GM18502 (cell line): Measurements from ENCODE around the gene ZDHHC6.
"Not testable (repeated sequence)": the region's sequence is repeated elsewhere in the genome, so short reads cannot be mapped to it uniquely, and the experiment has no call there.

Source experiments
- ATAC-seq: cut with Tn5 transposase; IDR thresholded peaks from one replicate; pipeline ENCODE4 v1.9.1; 2021; ENCODE audit warnings: mild to moderate bottlenecking; ENCODE audit not compliant: unreplicated experiment, poor library complexity

ZDHHC6 gene

DNA sequence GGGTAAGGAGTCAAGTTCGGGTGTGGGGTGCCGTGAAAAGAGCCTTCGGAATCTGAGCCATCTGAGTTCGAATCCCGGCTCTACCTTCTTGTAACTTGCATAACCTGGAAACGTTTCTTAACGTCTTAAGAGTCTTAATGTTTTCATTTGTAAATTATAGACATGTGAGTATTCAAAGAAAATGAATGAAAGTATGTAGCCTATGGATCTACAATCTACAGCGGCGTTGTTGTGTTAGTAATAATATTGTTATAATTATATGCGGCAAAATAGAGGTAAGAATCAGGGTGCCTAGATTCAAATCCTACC is 860 bp upstream of the ZDHHC6 start:
- ATAC-seq = no peak

GRCh38 chr10:112446055-112446854 is 459 bp downstream of the ZDHHC6 start:
- no peak for ATAC-seq

- ATAC-seq = no peak
Observed at GRCh38 chr10:112442063-112442462, 4.7 kb downstream of the ZDHHC6 start.

DNA sequence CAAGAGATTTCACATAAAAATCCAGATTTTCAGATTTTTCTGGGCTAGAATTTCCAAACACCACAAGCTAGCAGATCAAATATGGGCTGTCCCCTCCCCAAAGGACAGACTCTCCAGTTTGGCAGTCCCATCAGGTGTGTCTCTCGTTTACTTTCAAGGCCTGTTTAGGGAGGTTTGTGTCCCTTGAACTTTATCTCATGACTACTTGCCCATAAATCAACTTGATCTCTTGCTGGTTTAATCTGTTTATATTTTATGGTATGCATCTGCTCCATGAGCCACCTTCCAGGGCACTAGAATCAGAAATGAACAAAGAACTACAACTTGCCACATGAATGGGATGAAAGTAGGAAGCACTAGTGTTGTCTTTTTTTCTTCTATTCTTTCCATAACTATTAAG is 5.2 kb downstream of the ZDHHC6 start:
- ATAC-seq = no peak

DNA sequence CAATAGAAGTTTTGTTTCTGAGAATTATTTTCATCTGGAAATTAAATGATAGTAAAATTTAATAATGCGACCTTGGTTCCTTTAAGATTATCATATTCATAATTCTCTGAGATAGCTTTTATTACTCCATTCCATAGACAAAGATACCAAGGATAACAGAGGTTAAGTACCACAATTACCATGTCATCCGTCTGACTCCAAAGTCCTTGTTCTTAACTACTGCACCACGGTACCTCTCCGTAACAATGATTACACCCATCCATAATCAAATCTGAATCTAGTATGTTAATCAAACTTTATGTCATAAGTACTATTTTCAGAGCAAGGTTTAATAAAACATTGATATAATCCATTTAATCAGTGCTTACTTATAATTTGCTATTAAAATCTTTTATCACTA is 8.4 kb downstream of the ZDHHC6 start:
- ATAC-seq = no peak

DNA sequence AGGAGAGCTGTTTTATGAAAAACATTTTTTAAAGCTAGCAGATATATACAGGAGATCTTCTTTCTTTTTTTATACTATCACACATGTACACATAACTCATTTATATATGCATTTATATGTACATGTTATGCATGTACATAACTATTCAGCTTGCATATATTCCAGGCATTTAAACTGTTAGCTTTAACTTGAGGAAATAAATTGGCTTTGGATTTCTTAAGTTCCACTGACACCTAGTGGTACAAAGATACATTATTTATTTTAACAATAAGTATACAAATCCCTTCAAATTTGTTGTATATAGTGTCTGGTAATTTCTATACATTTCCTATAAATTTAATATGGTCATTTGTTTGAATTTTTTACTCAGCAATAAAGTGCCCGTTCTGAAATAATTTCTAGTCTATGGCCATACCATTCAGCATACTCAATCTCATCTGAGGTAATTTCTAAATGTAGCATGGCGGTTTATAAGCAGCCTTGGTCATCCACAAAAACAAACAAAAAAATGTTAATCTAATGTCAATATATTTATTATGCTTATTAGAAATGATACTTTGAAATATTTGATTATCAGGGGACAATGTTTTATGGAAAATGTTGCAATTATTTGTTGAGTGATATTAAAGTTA is 11.6 kb downstream of the ZDHHC6 start:
- no peak for ATAC-seq

- ATAC-seq = no peak
Observed at GRCh38 chr10:112433136-112433535, 13.6 kb downstream of the ZDHHC6 start.

GRCh38 chr10:112429654-112430230 is 17.0 kb downstream of the ZDHHC6 start:
- no peak for ATAC-seq

DNA sequence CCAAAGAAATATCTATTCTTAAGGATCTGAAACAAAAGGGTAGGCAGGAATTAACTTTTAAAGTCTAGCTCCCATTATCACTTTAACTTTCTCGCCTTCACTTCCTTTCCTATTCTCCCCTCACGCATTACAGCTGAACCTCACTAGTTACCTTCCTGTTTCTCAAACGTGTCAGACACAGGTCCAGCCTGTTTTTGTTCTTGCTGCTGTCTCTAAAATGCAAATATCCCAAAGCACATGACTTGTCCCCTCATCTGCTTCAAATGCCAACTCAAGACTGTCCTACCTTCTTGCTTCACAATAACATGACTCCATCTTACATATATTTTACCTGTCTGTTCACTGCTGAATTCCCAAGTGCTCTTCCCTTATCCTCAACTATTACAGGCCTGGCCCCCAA is 17.6 kb downstream of the ZDHHC6 start:
- peak; percentile 48 for ATAC-seq

DNA sequence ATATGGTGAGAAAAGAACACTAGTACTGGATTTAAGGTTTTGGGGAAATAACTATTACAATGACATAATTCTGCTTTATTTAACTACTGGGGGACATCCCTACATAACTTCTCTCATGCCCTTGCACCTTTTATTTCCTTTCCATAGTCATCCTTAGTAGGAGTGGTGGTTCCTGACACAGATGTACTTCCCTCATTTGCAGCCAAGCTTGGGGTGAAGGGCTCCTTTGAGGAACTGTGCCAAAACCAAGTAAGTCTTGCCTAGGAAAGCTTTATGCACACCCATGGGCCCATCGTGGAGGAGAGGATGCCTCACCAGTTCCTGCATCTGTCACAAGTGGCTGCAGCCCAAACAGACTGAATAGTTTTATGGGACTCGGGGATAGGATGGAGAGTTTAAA is 20.6 kb downstream of the ZDHHC6 start:
- no peak for ATAC-seq

DNA sequence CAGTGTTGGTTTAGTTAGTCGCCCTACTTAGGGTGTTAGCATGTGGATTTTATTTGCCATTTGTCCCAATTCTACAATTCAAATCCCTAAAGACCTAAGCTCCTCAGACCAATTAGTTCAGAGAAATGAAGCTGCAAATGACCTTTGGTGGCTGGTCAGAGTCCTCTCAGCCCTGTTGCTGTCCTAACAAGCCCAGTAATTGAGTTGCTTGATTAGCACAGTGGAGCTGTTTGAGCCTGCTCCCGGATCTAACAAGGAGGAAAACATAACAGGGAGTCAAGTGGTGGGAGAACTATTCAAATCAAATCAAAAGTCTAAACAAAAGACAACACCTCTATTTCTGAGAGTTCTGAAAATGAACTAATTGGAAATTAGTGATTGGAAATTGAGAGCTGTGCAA is 22.1 kb downstream of the ZDHHC6 start:
- ATAC-seq = no peak

DNA sequence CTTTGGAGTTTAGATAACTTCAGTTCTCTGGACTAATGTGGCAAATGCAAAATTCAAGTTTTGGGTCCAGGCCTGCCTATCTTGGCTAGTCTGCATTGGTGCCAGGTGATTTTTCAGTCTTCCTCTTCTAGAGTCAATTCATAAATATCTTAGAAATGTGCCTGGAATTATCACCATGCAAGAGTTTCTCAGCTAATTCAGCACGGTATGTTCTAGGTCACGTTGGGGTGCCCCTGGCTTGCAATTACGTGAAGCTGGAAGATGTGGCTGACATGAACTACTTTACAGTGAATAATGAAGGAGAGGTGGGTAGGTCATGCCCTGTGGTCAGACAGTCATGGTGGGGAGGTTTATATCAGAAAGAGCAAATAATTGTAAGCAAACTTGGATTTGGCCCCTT is 25.0 kb downstream of the ZDHHC6 start:
- no peak for ATAC-seq

DNA sequence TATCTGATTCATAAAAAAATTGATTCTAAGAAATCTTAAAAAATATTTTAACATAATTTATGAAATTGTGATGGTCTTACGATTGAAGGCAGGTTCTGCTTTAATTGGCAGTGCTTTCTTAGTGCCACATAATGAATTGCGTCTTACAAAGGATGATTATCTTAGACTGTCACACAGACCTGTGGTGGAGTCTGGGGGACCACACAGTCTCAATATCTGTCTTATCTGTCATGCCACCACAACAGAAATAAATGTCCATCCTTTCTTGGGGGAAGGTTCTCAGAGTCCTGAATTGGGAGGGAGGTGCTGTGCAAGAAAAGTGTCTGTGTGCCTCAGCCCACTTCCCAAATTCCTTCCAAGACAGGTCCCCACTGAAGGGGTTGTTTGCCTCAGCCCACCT is 34.0 kb downstream of the ZDHHC6 start:
- no peak for ATAC-seq

- no peak for ATAC-seq
Observed at GRCh38 chr10:112409755-112410154, 37.0 kb downstream of the ZDHHC6 start.

DNA sequence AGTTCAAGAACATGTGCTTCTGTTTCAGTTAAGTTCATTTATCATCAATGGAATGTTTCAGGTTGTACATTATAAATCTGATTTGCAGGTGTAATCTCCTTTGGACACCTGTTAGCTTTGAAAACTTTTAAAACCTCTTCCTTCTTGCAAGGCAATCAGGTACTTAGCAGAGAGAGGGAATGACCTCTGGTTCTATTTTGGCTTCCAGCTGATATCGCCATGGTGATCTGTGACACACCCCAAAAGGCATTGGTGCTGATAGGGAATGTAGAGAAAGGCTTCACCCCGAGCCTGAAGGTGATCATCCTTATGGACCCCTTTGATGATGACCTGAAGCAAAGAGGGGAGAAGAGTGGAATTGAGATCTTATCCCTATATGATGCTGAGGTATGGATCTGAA is 37.4 kb downstream of the ZDHHC6 start:
- ATAC-seq = no peak

- ATAC-seq = no peak
Observed at GRCh38 chr10:112407696-112408095, 39.0 kb downstream of the ZDHHC6 start.

GRCh38 chr10:112406806-112407205 is 39.9 kb downstream of the ZDHHC6 start:
- ATAC-seq = not testable (repeated sequence)

- ATAC-seq = no peak
Observed at GRCh38 chr10:112404617-112405016, 42.1 kb downstream of the ZDHHC6 start.

- ATAC-seq = no peak
Observed at GRCh38 chr10:112402917-112403316, 43.8 kb downstream of the ZDHHC6 start.

DNA sequence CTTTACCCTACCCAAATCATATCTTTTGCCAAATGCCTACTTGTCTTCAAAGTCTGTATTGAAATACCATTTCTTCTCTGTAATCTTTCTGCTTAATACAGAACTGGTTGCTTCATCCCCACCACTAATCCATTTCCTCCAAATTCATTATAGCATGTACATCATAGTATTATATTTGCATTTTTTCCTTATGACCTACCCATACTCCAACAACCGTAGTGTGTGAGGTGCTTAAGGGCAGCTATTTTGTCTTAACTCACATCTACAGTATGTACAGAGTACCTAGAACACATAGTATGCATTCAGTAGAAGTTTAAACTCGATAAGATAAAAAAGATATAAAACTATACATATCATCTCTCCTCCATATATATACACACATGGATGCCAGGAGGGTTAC is 49.1 kb downstream of the ZDHHC6 start:
- ATAC-seq = no peak

DNA sequence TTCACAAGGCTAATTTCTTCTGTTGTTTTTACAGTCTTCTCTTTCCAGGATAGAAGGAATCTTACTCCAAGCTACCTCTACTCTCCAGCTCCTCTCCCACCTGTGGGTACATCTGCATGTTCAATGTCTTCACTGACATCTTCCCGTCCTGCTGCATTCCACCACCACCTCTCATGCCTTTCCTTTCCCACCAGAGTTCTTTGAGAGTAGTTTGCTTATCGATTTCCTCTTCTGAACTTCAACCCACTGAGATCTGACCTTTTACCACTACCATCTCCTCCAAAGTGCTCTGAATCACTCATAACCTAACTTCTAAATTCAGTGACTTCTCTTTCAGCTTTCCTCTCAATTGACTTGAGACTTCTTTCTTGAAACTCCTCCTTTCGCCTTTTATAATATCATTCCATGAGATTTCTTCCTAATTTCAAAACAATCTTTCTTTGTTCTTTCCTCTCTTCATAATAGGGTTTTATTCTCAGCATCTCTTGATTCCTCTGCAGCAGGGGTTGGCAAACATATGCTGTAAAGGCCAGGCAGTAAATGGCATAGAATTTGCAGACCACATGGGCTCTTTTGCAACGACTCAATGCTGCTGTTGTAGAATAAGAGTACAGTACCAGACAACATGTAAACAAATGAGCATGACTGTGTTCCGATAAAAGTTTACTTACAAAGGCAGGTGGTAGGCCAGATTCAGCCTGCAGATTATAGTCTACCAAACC is 50.7 kb downstream of the ZDHHC6 start:
- ATAC-seq = no peak
